Mesothelial cell of epicardium (in vitro differentiated cells): ENCODE measurements around the gene CFAP73. TPM values are rescaled to one million over a fixed set of nuclear protein-coding genes. Genes with fewer than 3 reads are reported as not detected.

Experiments
- DNase-seq, 2 experiments: peaks; one replicate each; pipeline ENCODE4 v3.0.0; 2021; ENCODE audit warnings: low spot score in 2 of 2; ENCODE audit not compliant: unreplicated experiment in 2 of 2
- H3K27ac Mint-ChIP-seq: 2 replicates; pipeline ENCODE4 v1.8.0; 2021; ENCODE audit warnings: mixed read lengths
- H3K27me3 Mint-ChIP-seq: 2 replicates; pipeline ENCODE4 v1.8.0; 2021; ENCODE audit warnings: low read depth, mixed read lengths
- H3K36me3 Mint-ChIP-seq: 2 replicates; pipeline ENCODE4 v1.8.0; 2021; ENCODE audit warnings: mixed read lengths
- H3K4me1 Mint-ChIP-seq: 2 replicates; pipeline ENCODE4 v1.8.0; 2021; ENCODE audit warnings: mixed read lengths
- H3K4me3 Mint-ChIP-seq: 2 replicates; pipeline ENCODE4 v1.8.0; 2021; ENCODE audit warnings: mild to moderate bottlenecking, moderate library complexity, mixed read lengths
- H3K9me3 Mint-ChIP-seq: 2 replicates; pipeline ENCODE4 v1.8.0; 2021; ENCODE audit warnings: mixed read lengths
- total RNA-seq: library from RNA; stranded (reverse); gene quantifications from 3 replicates; pipeline ENCODE4 v1.2.1, GENCODE V29; 2021
- TF ChIP-seq, protein P1 (sequence below): fragments of 200-600 bp; sonication (generic); IDR thresholded peaks from one replicate; pipeline ENCODE4 v1.5.0; 2021; ENCODE audit warnings: antibody characterized with exemption; ENCODE audit not compliant: unreplicated experiment

The CFAP73 gene
- total RNA-seq, 1 donor from 2014 or later = not detected

DNA sequence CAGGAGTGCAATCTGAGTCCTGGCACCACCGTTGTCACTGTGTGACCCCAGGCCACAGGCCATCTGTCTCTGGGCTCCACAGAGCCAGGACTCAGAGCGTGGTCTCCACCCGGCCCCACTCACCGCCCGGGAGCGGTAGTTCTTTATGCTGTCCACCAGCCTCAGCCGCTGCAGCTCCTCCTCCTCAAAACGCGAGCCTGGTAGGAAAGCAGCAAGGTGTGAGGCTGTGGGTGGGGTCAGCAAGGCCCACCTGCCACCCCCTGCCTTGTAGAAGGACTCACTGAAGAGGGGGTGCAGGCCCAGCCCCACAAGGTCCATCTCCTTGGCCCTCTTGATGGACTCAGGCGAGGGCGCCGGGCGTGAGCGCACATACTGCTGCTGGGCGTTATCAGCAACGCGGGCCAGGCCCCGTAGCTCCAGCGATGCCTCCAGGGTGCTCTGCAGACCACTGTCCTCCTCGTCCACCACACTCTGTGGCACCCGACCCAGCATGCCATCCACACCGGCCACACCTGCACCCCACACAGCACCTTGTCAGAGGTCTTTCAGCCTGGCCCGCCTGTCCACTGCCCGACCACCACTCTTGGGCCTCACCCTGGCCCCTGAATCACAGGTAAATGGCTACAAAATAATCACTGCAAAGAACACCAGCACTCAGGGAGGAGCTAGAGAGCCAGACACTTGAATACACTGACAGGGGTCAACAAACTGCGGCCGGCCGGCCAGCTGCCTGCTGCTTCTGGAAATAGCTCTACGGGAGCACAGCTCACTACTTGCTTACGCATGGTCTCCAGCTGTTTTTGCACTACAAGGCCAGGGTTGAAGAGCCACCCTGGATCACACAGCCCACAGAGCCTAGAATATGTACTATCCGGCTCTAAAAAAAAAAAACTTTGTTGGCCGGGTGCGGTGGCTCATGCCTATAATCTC, 16.3 kb downstream of the CFAP73 start:
- no peaks in the 10 kb centered on the region for H3K4me1 Mint-ChIP-seq
- H3K27ac Mint-ChIP-seq = no peak overlapping the region
- H3K27me3 Mint-ChIP-seq = no peaks in the 10 kb centered on the region
- H3K9me3 Mint-ChIP-seq = no peaks in the 10 kb centered on the region
- peaks cover 35% of the 10 kb centered on the region for H3K36me3 Mint-ChIP-seq
- no peak overlapping the region for H3K4me3 Mint-ChIP-seq
- DNase-seq = no peak
- TF ChIP-seq, protein P1, sequence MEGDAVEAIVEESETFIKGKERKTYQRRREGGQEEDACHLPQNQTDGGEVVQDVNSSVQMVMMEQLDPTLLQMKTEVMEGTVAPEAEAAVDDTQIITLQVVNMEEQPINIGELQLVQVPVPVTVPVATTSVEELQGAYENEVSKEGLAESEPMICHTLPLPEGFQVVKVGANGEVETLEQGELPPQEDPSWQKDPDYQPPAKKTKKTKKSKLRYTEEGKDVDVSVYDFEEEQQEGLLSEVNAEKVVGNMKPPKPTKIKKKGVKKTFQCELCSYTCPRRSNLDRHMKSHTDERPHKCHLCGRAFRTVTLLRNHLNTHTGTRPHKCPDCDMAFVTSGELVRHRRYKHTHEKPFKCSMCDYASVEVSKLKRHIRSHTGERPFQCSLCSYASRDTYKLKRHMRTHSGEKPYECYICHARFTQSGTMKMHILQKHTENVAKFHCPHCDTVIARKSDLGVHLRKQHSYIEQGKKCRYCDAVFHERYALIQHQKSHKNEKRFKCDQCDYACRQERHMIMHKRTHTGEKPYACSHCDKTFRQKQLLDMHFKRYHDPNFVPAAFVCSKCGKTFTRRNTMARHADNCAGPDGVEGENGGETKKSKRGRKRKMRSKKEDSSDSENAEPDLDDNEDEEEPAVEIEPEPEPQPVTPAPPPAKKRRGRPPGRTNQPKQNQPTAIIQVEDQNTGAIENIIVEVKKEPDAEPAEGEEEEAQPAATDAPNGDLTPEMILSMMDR = no peak

GRCh38 chr12:113167868-113168267, 18.3 kb downstream of the CFAP73 start:
- TF ChIP-seq, protein P1 = no peak
- H3K27ac Mint-ChIP-seq = no peak overlapping the region
- no peaks in the 10 kb centered on the region for H3K4me1 Mint-ChIP-seq
- H3K4me3 Mint-ChIP-seq = no peak overlapping the region
- no peaks in the 10 kb centered on the region for H3K27me3 Mint-ChIP-seq
- H3K9me3 Mint-ChIP-seq = no peaks in the 10 kb centered on the region
- no peak for DNase-seq
- peaks cover 43% of the 10 kb centered on the region for H3K36me3 Mint-ChIP-seq

GRCh38 chr12:113169697-113170096, 20.2 kb downstream of the CFAP73 start:
- no peaks in the 10 kb centered on the region for H3K9me3 Mint-ChIP-seq
- no peak for DNase-seq
- H3K27me3 Mint-ChIP-seq = no peaks in the 10 kb centered on the region
- H3K4me1 Mint-ChIP-seq = no peaks in the 10 kb centered on the region
- TF ChIP-seq, protein P1 = no peak
- H3K36me3 Mint-ChIP-seq = peaks cover 39% of the 10 kb centered on the region
- no peak overlapping the region for H3K4me3 Mint-ChIP-seq
- no peak overlapping the region for H3K27ac Mint-ChIP-seq

DNA sequence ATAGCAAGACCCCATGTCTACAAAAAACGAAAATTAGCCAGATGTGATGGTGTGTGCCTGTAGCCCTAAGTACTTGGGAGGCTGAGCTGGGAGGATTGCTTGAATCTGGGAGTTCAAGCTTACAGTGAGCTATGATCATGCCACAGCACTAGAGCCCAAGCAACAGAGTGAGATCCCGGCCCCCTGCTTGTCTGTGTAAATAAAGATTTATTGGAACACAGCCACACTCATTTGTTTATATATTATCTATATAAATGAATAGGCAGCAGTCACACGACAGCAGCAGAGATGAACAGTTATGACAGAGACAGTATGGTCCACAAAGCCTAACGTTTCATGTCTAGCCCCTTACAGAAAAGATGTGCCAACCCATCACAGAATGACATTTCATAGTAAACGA, 20.9 kb downstream of the CFAP73 start:
- Mint-ChIP-seq H3K4me3 (no peak overlapping the region), H3K36me3 (peaks cover 41% of the 10 kb centered on the region), H3K27ac (no peak overlapping the region), H3K9me3 (no peaks in the 10 kb centered on the region), H3K27me3 (no peaks in the 10 kb centered on the region), H3K4me1 (no peaks in the 10 kb centered on the region)
- TF ChIP-seq, protein P1 = no peak
- DNase-seq = no peak

GRCh38 chr12:113170926-113171325, 21.4 kb downstream of the CFAP73 start:
- DNase-seq = no peak

More at GRCh38 chr12:113170926-113171325, 21.4 kb downstream of the CFAP73 start:
- Mint-ChIP-seq H3K4me1 (no peaks in the 10 kb centered on the region), H3K36me3 (peaks cover 40% of the 10 kb centered on the region), H3K4me3 (no peak overlapping the region), H3K27ac (no peak overlapping the region), H3K27me3 (no peaks in the 10 kb centered on the region), H3K9me3 (no peaks in the 10 kb centered on the region)
- TF ChIP-seq, protein P1 = no peak
